HG02678 (cell line): ENCODE measurements around the gene CLDN17.

Experiments
- ATAC-seq: cut with Tn5 transposase; IDR thresholded peaks from one replicate; pipeline ENCODE4 v1.9.1; 2021; ENCODE audit warnings: mild to moderate bottlenecking, moderate library complexity; ENCODE audit not compliant: unreplicated experiment

Gene CLDN17

DNA sequence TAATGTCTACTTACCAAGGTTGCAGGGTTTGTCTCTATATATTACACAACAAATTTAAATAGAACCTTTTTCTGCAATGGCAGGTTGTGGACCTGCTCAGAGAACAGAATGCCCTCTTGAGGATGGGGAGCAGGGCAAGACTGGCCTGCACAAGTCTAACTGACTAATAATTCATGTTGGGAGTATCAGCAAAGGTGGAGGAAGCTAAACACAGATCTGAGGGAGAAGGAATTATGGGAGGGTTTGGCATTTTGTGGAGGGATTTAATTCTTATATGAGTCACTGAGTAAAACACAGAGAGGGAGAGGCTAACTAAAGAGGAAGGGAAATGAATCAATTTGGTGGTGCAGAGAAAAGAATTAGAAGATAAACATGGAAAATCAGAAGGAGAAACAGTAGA lies 40.0 kb downstream of the CLDN17 start:
- no peak for ATAC-seq

DNA sequence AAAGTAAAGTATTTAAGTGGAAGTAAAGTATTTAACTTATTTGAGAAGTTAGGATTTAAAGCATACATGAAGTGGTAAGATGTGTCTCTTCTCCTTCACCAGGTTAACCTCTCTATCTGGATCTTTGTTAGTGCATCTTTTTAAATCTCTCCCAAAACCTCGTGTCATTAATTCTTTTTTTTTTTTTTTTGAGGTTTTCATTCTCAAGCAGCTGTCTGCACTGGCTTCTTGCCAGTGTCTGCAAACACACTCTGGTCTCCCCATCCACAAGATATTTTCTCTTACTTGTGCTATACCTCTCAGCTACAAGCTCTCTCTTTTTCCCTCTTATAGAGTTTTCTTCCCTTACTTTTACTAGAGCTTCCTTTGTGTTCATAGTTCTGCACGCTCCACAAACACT lies 49.0 kb downstream of the CLDN17 start:
- ATAC-seq = no peak

DNA sequence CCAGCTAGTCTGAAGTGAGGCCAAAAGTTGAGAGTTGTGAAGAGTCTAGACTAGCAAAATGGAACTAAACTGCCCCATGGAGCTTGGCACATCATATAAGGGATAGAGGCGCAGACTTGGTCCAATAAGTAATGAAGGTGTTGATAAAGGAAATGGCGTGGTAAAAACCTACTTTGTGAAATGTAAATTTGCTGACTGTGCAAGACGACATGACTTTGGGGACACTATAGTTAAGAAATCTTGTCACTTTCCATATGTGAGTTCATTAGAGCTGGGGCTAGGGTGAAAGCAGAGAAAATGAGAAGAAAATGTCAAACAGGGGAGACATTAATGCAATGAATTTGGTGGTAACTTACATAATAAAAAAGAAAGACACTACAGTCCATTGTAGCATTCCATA lies 50.1 kb downstream of the CLDN17 start:
- ATAC-seq = no peak
